AG08395 (cell line): ENCODE results near the gene POGZ.

ENCODE experiments used
- DNase-seq: peaks from one replicate; pipeline ENCODE4 v3.0.0; 2012; ENCODE audit warnings: mixed read lengths, low spot score

The POGZ gene, protein sequence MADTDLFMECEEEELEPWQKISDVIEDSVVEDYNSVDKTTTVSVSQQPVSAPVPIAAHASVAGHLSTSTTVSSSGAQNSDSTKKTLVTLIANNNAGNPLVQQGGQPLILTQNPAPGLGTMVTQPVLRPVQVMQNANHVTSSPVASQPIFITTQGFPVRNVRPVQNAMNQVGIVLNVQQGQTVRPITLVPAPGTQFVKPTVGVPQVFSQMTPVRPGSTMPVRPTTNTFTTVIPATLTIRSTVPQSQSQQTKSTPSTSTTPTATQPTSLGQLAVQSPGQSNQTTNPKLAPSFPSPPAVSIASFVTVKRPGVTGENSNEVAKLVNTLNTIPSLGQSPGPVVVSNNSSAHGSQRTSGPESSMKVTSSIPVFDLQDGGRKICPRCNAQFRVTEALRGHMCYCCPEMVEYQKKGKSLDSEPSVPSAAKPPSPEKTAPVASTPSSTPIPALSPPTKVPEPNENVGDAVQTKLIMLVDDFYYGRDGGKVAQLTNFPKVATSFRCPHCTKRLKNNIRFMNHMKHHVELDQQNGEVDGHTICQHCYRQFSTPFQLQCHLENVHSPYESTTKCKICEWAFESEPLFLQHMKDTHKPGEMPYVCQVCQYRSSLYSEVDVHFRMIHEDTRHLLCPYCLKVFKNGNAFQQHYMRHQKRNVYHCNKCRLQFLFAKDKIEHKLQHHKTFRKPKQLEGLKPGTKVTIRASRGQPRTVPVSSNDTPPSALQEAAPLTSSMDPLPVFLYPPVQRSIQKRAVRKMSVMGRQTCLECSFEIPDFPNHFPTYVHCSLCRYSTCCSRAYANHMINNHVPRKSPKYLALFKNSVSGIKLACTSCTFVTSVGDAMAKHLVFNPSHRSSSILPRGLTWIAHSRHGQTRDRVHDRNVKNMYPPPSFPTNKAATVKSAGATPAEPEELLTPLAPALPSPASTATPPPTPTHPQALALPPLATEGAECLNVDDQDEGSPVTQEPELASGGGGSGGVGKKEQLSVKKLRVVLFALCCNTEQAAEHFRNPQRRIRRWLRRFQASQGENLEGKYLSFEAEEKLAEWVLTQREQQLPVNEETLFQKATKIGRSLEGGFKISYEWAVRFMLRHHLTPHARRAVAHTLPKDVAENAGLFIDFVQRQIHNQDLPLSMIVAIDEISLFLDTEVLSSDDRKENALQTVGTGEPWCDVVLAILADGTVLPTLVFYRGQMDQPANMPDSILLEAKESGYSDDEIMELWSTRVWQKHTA (N-terminal part only)

GRCh38 chr1:151459331-151460046 lies at the start of gene POGZ:
Gene POGZ (minus strand): TSS chr1:151459494. CDS start chr1:151442204, 17,290 bp downstream.
- DNase-seq = peak; percentile 96

- DNase-seq = no peak
Observed at GRCh38 chr1:151508833-151509232, 49.5 kb upstream of the POGZ start.

- DNase-seq = no peak
Observed at GRCh38 chr1:151504759-151505158, 45.5 kb upstream of the POGZ start.

GRCh38 chr1:151504252-151504651 lies 45.0 kb upstream of the POGZ start:
- DNase-seq = no peak

DNA sequence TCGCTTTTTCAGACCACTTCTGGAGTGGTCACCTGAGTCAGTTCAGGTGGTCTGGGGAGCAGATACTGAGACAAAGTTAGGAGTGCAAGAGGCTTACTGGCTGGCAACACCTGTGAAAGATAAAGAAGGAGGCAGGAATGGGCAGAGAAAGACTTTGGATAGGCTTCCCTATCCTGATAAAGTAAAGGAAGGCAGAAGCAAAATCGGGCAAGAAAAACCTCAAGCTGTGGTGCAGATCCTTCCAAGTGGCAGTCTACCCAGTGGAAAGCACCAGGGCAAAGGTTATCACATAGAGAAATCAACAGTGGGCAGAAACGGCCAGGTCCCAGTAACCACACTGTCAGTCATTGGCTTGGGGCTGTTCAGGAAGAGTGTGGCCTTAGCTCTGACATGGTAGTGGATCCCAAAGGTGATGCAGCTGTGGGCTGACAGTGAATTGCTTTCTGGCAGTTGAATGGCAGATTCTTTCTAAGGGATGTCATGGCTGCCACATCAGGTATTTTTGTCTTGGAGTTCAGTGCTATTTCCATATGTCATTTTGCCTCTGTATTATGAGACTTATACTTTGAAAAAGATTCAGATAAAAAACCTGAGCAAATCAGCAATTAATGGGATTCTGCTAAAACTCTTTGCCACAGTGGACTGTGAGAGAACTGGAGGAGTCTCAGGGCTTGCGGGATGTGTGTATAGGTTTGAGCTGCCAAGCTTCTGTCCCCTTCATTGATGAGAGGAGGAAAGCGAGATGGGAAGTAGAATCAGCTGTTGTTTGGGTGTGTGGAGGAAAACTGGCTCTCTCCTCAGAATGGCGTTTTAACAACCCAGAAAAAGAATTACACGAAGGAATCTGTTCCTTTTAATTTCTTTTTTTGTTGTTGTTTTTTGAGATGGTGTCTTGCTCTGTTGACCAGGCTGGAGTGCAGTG lies 43.8 kb upstream of the POGZ start:
- no peak for DNase-seq

DNA sequence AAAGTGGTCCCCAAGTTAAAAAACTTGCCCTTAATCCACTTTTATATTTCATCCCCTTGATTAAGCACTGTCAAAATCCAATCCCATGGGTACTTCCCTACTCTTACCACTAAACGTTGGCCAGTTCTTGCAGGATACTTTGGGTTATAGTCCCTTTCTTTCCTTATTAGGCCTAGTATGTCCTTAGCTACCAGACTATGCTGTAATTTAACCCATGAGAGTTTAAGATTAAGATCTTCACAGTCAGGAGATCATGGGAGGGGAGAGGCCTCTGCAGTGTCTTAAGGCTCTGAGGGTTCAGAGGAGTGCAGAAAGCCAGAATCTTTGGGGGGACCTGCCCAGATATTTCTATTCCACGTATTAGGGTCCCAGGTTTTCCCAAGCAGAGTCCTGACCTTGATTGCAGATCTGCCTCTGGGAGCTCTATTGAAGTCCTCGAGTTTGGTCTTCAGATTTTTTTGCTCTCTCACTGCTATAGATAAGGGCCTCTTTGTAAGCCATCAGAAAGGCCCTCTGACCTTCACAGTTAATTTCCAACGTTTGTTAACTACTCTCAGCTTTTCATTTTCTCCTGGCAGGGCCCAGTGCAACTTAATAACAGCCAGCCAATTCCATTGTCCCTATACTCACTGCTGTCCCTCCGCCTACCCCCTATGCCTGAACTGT lies 42.9 kb upstream of the POGZ start:
- DNase-seq = no peak

DNA sequence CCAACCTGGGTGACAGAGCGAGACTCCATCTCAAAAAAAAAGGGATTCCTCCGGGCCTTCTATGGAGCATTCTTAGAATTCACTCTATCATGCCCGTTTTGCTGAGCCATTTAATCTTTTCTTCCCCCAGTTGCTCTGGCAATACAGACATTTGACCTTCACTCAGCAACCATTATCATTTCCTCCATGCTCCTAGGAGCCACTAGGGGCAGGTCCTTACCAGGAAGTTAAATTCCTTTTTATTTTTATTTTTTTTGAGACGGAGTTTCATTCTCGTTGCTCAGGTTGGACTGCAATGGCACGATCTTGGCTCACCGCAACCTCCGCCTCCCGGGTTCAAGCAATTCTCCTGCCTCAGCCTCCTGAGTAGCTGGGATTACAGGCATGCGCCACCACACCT lies 42.2 kb upstream of the POGZ start:
- DNase-seq = no peak

- DNase-seq = no peak
Observed at GRCh38 chr1:151499930-151500329, 40.6 kb upstream of the POGZ start.

GRCh38 chr1:151499365-151499764 lies 40.1 kb upstream of the POGZ start:
- DNase-seq = no peak

- no peak for DNase-seq
Observed at GRCh38 chr1:151495316-151495715, 36.0 kb upstream of the POGZ start.

GRCh38 chr1:151494741-151495281 lies 35.5 kb upstream of the POGZ start:
- peak; percentile 45 for DNase-seq

DNA sequence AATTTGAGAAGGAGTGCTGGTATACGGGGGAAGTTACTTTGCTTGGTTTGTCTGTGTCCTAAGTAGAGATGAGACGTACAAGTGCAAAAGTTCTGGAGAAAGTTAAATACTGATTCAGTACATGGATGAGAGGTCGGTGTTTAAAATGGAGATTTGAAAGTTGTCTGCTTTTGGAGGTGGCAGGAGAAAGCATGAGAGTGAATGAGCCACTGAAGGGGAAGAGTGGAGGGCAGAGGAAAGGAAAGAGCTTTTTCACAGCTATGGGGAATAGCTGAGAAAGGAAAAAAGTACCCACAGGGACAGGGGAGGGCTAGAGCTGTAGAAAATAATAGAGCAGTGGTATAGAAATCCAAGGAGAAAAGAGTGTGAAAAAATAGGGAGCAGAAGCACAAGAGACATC lies 33.7 kb upstream of the POGZ start:
- DNase-seq = no peak

GRCh38 chr1:151492120-151492519 lies 32.8 kb upstream of the POGZ start:
- DNase-seq = no peak

GRCh38 chr1:151491641-151492040 lies 32.3 kb upstream of the POGZ start:
- no peak for DNase-seq

DNA sequence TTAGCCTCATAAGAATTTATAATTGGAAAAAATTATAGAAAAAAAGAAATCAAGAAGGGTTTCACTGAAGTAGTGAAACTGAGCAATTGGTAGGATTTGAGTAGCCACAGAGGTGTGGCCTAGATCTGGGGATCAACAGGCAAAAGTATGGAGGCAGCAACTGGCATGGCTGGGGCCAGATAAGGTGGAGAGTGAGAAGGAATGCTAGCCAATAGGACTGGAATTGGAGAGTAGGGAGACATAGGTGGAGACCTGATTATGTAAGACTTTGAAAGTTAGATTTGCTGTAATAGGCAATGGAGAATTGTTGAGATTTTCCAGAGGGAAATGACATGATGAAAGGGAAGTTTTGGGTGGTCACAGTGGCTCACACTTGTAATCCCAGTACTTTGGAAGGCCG lies 27.3 kb upstream of the POGZ start:
- DNase-seq = no peak

DNA sequence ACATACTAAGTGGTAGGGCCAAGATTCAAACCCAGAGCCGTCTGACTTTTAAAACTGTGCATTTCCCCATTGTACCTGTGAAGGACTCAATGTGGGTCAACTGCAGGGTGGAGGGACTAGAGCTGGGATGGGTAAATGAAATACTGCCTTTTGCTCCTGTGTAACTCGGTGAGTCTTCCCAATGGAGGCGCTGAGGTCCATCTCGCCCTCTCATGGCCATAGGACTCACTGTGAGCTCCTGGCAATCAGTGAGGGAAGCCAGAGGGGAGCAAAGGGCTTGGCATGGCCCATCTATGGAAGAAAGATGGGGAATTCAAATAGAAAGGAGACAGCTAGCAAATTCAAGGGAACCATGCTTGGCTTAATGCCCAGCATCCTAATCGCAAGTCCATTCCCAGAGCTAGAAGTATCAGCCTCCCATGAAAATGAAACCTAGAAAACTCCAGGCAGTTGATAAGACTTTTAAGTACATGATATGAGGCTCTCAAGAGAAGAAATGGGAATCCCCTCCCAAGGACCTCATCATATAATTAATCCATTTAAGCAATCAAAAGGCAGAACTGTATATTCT lies 26.5 kb upstream of the POGZ start:
- no peak for DNase-seq

GRCh38 chr1:151482017-151482416 lies 22.7 kb upstream of the POGZ start:
- DNase-seq = no peak

DNA sequence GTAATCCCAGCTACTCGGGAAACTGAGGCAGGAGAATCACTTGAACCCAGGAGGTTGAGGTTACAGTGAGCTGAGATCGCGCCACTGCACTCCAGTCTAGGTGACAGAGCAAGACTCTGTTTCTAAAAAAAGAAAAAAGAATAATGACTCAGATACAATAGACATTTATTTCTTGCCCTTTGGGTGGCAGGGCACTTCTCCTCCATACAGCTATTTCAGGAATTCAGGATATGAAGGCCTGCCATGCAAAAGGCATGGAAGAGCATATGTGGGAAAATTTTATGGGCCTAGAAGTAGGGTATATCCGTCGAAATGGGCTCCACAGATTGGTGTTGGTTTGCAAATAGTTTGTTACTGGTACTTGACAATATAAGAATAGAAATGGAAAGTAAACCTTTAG lies 20.2 kb upstream of the POGZ start:
- no peak for DNase-seq

DNA sequence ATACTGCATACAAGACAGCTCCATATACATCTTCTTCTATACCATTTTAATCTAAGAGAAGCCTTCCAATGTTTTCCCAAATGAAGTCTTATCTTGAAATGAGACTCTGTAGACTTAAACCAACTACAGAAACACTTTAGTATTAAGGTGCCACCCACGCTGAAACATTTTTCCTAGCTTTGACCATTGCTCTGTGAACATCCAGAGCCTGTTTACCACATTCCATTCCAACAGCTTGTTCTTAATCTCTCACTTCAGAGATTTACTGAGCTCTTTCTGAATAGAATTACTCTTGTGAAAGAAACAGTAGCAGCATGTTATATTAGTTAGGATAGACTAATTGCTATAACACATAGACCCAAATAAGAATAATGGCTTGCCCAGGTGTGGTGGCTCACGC lies 19.6 kb upstream of the POGZ start:
- DNase-seq = no peak
